NCI-H524 treated with DMSO at 0.1 percent for 48 hours (cell line): ENCODE results near the gene POLG2.
"Not testable (repeated sequence)": the region's sequence is repeated elsewhere in the genome, so short reads cannot be mapped to it uniquely, and the experiment has no call there.

ENCODE experiments used
- DNase-seq: peaks from one replicate; lab custom pipeline; 2025; lab: John Stamatoyannopoulos, UW

POLG2 gene

DNA sequence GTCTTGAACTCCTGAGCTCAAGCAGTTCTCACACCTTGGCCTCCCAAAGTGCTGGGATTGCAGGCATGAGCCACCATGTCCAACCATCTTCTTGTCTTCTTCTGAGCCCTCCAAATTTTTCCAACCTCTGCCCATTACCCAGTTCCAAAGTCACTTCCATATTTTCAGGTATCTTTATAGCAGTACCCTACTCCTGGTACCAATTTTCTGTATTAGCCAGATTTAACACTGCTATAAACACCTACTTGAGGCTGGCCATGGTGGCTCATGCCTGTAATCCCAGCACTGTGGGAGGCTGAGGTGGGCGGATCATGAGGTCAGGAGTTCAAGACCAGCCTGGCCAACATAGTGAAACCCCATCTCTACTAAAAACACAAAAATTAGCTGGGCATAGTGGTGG is 57.3 kb downstream of the POLG2 start:
- not testable (repeated sequence) for DNase-seq

DNA sequence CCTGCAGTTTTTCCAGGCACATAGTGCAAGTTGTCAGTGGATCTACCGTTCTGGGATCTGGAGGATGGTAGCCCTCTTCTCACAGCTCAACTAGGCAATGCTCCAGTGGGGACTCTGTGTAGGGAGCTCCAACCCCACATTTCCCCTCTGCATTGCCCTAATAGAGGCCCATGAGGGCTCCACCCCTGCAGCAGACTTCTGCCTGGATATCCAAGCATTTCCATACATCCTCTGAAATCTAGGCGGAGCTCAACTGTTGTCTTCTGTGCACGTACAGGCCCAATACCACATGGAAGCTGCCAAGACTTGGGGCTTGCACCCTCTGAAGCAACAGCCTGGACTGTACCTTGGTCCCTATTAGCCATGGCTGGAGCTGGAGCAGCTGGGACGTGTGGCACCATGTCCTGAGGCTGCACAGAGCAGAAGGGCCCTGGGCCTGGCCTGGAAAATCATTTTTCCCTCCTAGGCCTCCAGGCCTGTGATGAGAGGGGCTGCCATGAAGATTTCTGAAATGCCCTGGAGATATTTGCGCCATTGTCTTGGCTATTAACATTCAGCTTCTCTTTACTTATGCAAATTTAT is 58.8 kb downstream of the POLG2 start:
- DNase-seq, result no peak

DNA sequence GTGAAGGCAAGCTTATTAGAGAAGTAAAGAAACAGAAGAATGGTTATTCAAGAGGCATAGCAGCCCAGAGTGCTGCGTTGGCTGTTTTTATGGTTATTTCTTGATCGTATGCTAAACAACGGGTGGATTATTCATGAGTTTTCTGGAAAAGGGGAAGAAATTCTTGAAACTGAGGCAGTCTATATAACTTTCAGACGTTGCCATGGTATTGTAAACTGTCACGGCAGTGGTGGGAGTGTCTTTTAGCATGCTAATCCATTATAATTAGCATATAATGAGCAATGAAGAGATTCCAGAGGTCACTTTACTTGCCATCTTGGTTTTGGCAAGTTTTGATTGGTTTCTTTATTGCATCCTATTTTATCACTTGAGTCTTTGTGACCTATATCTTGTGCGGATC is 65.3 kb downstream of the POLG2 start:
- no peak for DNase-seq

DNA sequence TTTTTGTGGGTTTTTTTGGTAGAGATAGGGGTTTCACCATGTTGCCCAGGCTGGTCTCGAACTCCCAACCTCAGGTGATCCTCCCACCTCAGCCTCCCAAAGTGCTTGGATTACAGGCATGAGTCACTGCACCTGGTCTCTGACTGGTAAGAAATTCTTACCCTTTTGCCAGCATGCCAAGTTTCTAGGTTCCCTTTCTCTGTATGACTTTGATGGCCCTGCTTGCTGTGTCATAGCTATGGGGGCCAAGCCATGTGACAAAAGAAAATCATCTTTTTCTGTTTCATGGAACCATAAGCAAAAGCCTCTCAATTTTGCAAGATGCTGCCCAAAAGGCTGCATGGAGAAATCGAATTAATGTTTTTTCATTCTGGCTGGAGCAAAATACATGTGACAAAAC is 66.8 kb downstream of the POLG2 start:
- DNase-seq, result not testable (repeated sequence)

DNA sequence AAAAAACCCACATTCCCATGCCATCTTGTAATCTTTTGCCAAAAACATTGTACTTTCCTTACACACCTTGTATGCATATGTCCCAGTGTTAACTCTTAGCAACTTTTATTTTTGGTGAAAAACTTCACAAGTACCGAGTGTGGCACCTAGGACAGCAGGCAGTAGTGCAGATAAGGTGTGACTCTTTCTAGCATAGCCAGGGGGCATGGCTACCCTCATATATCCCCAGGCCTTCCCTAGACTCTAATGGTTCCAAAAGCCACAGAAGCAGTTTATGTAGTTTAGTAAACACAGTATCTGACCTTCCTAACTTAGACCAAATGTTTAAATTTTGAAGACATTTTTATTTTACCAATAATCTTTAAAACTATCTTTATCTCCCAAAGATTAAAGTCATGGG is 68.4 kb downstream of the POLG2 start:
- DNase-seq, result no peak
